A673 (cell line): Measurements from ENCODE around the gene ZNF576.

ENCODE experiments used
- EZH2 ChIP-seq: fragments of 200-600 bp; sonication (generic); IDR thresholded peaks from 2 replicates; pipeline ENCODE4 v1.6.1; 2017; ENCODE audit warnings: borderline replicate concordance, low read depth, mild to moderate bottlenecking, mixed read lengths, antibody characterized with exemption, low read length; ENCODE audit not compliant: poor library complexity, severe bottlenecking
- TF ChIP-seq, protein P1 (sequence below): fragments of 300-800, 200-600 bp; sonication (generic); conservative IDR thresholded peaks from 2 replicates; pipeline ENCODE4 v1.5.1; 2017; ENCODE audit warnings: low read depth, mild to moderate bottlenecking, antibody characterized with exemption, low read length, moderate library complexity, mixed read lengths

DNA sequence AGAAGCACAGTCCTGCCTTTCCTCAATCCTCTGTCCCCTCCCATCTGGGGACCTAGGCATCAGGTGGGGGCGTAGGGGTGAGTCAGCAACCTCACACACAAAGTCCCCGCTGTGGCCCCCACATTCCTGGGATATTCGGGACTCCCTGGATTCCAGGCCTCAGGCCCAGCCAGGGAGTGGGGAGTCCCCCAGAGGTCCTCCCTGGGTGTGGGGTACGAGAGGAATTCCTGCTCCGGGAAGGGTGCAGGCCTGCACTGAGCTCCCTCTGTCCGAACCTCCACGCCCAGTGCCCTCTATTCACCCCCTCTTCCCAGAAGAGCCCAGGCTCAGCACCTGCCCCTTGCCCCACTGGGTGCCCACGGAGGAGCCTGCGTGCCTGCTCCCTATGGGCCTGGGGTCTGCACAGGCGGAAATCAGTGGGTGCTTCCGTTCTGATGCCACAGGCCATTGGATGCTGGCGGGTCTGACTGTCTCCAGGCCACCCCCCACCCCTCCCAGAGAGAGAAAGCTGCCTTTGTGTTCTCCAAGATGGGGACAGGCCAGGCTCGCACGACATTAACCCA is 39.8 kb downstream of the ZNF576 start:
- TF ChIP-seq, protein P1, sequence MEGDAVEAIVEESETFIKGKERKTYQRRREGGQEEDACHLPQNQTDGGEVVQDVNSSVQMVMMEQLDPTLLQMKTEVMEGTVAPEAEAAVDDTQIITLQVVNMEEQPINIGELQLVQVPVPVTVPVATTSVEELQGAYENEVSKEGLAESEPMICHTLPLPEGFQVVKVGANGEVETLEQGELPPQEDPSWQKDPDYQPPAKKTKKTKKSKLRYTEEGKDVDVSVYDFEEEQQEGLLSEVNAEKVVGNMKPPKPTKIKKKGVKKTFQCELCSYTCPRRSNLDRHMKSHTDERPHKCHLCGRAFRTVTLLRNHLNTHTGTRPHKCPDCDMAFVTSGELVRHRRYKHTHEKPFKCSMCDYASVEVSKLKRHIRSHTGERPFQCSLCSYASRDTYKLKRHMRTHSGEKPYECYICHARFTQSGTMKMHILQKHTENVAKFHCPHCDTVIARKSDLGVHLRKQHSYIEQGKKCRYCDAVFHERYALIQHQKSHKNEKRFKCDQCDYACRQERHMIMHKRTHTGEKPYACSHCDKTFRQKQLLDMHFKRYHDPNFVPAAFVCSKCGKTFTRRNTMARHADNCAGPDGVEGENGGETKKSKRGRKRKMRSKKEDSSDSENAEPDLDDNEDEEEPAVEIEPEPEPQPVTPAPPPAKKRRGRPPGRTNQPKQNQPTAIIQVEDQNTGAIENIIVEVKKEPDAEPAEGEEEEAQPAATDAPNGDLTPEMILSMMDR = no peak
- TF ChIP-seq EZH2 = no peak
